ENCODE measurements around the gene NEUROD2.

The NEUROD2 gene

GRCh38 chr17:39617446-39618245 is 9.9 kb upstream of the NEUROD2 start:
- peak; percentile 1 for TF ChIP-seq SUZ12 (IDR thresholded peaks at IDR 0.05; ENCODE audit: extremely low read depth, insufficient read depth, insufficient read length)
- TF ChIP-seq YY1 (IDR thresholded peaks at IDR 0.05; ENCODE audit: insufficient read depth, insufficient read length), result no peak
- Histone ChIP-seq H3K4me1 (ENCODE audit: insufficient read depth, insufficient read length) (no peaks in the 10 kb centered on the region), H3K27me3 (ENCODE audit: insufficient read depth, insufficient read length) (peaks cover 83% of the 10 kb centered on the region), H3K9me3 (ENCODE audit: insufficient read depth, low read length) (no peaks in the 10 kb centered on the region), H3K9ac (ENCODE audit: insufficient read length, low read depth) (peak overlapping the region; percentile 28), H3K36me3 (ENCODE audit: insufficient read depth, insufficient read length, low read length) (no peaks in the 10 kb centered on the region), H3K4me3 (ENCODE audit: insufficient read length, low read depth) (peak overlapping the region; percentile 46)
- no peak for DNase-seq (ENCODE audit: low read depth, low spot score)

GRCh38 chr17:39617100-39617445 is 9.4 kb upstream of the NEUROD2 start:
- DNase-seq (ENCODE audit: low read depth, low spot score), result no peak
- H3K4me1 ChIP-seq (ENCODE audit: insufficient read depth, insufficient read length), result no peaks in the 10 kb centered on the region
- no peaks in the 10 kb centered on the region for H3K36me3 ChIP-seq (ENCODE audit: insufficient read depth, insufficient read length, low read length)
- no peak overlapping the region for H3K4me3 ChIP-seq (ENCODE audit: insufficient read length, low read depth)
- H3K9ac ChIP-seq (ENCODE audit: insufficient read length, low read depth), result peak overlapping the region; percentile 28
- H3K9me3 ChIP-seq (ENCODE audit: insufficient read depth, low read length), result no peaks in the 10 kb centered on the region
- TF ChIP-seq YY1 (IDR thresholded peaks at IDR 0.05; ENCODE audit: insufficient read depth, insufficient read length), result no peak
- no peak for TF ChIP-seq ZNF274 (IDR thresholded peaks at IDR 0.05; ENCODE audit: low read depth, low read length)
- TF ChIP-seq SUZ12 (IDR thresholded peaks at IDR 0.05; ENCODE audit: extremely low read depth, insufficient read depth, insufficient read length), result peak; percentile 6
- peaks cover 85% of the 10 kb centered on the region for H3K27me3 ChIP-seq (ENCODE audit: insufficient read depth, insufficient read length)

- H3K9me3 ChIP-seq (ENCODE audit: insufficient read depth, low read length), result no peaks in the 10 kb centered on the region
- no peak overlapping the region for H3K4me3 ChIP-seq (ENCODE audit: insufficient read length, low read depth)
- no peak for TF ChIP-seq SUZ12 (IDR thresholded peaks at IDR 0.05; ENCODE audit: extremely low read depth, insufficient read depth, insufficient read length)
- TF ChIP-seq YY1 (IDR thresholded peaks at IDR 0.05; ENCODE audit: insufficient read depth, insufficient read length), result no peak
- no peak for TF ChIP-seq ZNF274 (IDR thresholded peaks at IDR 0.05; ENCODE audit: low read depth, low read length)
- DNase-seq (ENCODE audit: low read depth, low spot score), result no peak
- H3K9ac ChIP-seq (ENCODE audit: insufficient read length, low read depth), result no peak overlapping the region
- H3K4me1 ChIP-seq (ENCODE audit: insufficient read depth, insufficient read length), result no peaks in the 10 kb centered on the region
- H3K36me3 ChIP-seq (ENCODE audit: insufficient read depth, insufficient read length, low read length), result no peaks in the 10 kb centered on the region
- H3K27me3 ChIP-seq (ENCODE audit: insufficient read depth, insufficient read length), result peaks cover 87% of the 10 kb centered on the region
These were observed 7.7 kb upstream of the NEUROD2 start for GRCh38 chr17:39615434-39615833.

GRCh38 chr17:39614545-39615157 is 6.9 kb upstream of the NEUROD2 start:
- TF ChIP-seq ZNF274 (IDR thresholded peaks at IDR 0.05; ENCODE audit: low read depth, low read length) (no peak), SUZ12 (IDR thresholded peaks at IDR 0.05; ENCODE audit: extremely low read depth, insufficient read depth, insufficient read length) (no peak), YY1 (IDR thresholded peaks at IDR 0.05; ENCODE audit: insufficient read depth, insufficient read length) (no peak)
- no peaks in the 10 kb centered on the region for H3K4me1 ChIP-seq (ENCODE audit: insufficient read depth, insufficient read length)
- no peaks in the 10 kb centered on the region for H3K9me3 ChIP-seq (ENCODE audit: insufficient read depth, low read length)
- H3K9ac ChIP-seq (ENCODE audit: insufficient read length, low read depth), result no peak overlapping the region
- no peak overlapping the region for H3K4me3 ChIP-seq (ENCODE audit: insufficient read length, low read depth)
- no peak for DNase-seq (ENCODE audit: low read depth, low spot score)
- peaks cover 91% of the 10 kb centered on the region for H3K27me3 ChIP-seq (ENCODE audit: insufficient read depth, insufficient read length)
- no peaks in the 10 kb centered on the region for H3K36me3 ChIP-seq (ENCODE audit: insufficient read depth, insufficient read length, low read length)

- TF ChIP-seq SUZ12 (IDR thresholded peaks at IDR 0.05; ENCODE audit: extremely low read depth, insufficient read depth, insufficient read length) (no peak), YY1 (IDR thresholded peaks at IDR 0.05; ENCODE audit: insufficient read depth, insufficient read length) (no peak), ZNF274 (IDR thresholded peaks at IDR 0.05; ENCODE audit: low read depth, low read length) (no peak)
- no peak overlapping the region for H3K4me3 ChIP-seq (ENCODE audit: insufficient read length, low read depth)
- peaks cover 91% of the 10 kb centered on the region for H3K27me3 ChIP-seq (ENCODE audit: insufficient read depth, insufficient read length)
These were observed 5.3 kb upstream of the NEUROD2 start for GRCh38 chr17:39612935-39613464.

GRCh38 chr17:39612291-39612894 is 4.7 kb upstream of the NEUROD2 start:
- Histone ChIP-seq H3K9ac (ENCODE audit: insufficient read length, low read depth) (no peak overlapping the region), H3K36me3 (ENCODE audit: insufficient read depth, insufficient read length, low read length) (no peaks in the 10 kb centered on the region), H3K27me3 (ENCODE audit: insufficient read depth, insufficient read length) (peaks cover 94% of the 10 kb centered on the region), H3K4me3 (ENCODE audit: insufficient read length, low read depth) (no peak overlapping the region), H3K4me1 (ENCODE audit: insufficient read depth, insufficient read length) (no peaks in the 10 kb centered on the region), H3K9me3 (ENCODE audit: insufficient read depth, low read length) (no peaks in the 10 kb centered on the region)
- DNase-seq (ENCODE audit: low read depth, low spot score), result no peak
- TF ChIP-seq ZNF274 (IDR thresholded peaks at IDR 0.05; ENCODE audit: low read depth, low read length) (no peak), YY1 (IDR thresholded peaks at IDR 0.05; ENCODE audit: insufficient read depth, insufficient read length) (no peak), SUZ12 (IDR thresholded peaks at IDR 0.05; ENCODE audit: extremely low read depth, insufficient read depth, insufficient read length) (no peak)

More at GRCh38 chr17:39612935-39613464, 5.3 kb upstream of the NEUROD2 start:
- no peaks in the 10 kb centered on the region for H3K4me1 ChIP-seq (ENCODE audit: insufficient read depth, insufficient read length)
- H3K9me3 ChIP-seq (ENCODE audit: insufficient read depth, low read length), result no peaks in the 10 kb centered on the region
- H3K9ac ChIP-seq (ENCODE audit: insufficient read length, low read depth), result no peak overlapping the region
- H3K36me3 ChIP-seq (ENCODE audit: insufficient read depth, insufficient read length, low read length), result no peaks in the 10 kb centered on the region
- DNase-seq (ENCODE audit: low read depth, low spot score), result no peak
